Caco-2 (cell line): Measurements from ENCODE around the gene KCTD21. TPM values are rescaled to one million over a fixed set of nuclear protein-coding genes. Genes with fewer than 3 reads are reported as not detected.

Experiments
- BruUV-seq: library from RNA; stranded (reverse); fragments of 400-500 nt; replicated peaks from 2 replicates; lab custom pipeline; 2021; lab: Mats Ljungman, UMichigan
- CTCF ChIA-PET: fragments of 300-600 bp; sonication (Branson Sonifier 250); formaldehyde crosslinking; loops from one replicate; lab custom pipeline; 2022; ENCODE audit warnings: antibody characterized with exemption; lab: Charles Lee
- POLR2A ChIA-PET: fragments of 300-600 bp; sonication (Branson Sonifier 250); formaldehyde crosslinking; loops from one replicate; lab custom pipeline; 2022; ENCODE audit warnings: antibody characterized with exemption; lab: Charles Lee
- DNase-seq, 2 experiments: peaks; one replicate each; pipeline versions ENCODE4 v3.0.0 to v3.0.0-alpha.2; 2020 to 2022
- H3K27me3 ChIP-seq: replicated peaks from 2 replicates; pipeline ENCODE4 v1.6.0; 2011; ENCODE audit warnings: low read length; ENCODE audit not compliant: control insufficient read depth, insufficient read depth
- H3K36me3 ChIP-seq: 2 replicates; pipeline ENCODE4 v1.5.1; 2011; ENCODE audit warnings: low read length; ENCODE audit not compliant: control insufficient read depth, insufficient read depth
- H3K4me1 ChIP-seq: fragments of 250-450 bp; sonication (Bioruptor Pico); 2 replicates; pipeline ENCODE4 v1.5.1; 2020; ENCODE audit warnings: mild to moderate bottlenecking
- H3K4me3 ChIP-seq: 2 replicates; pipeline ENCODE4 v1.5.1; 2011; ENCODE audit warnings: low read depth, mild to moderate bottlenecking, control low read depth, low read length
- H3K9me3 ChIP-seq: fragments of 250-450 bp; sonication (Bioruptor Pico); 2 replicates; pipeline ENCODE4 v1.5.1; 2020; ENCODE audit warnings: mild to moderate bottlenecking, moderate library complexity
- H3K27ac Mint-ChIP-seq: one replicate; pipeline ENCODE4 v1.8.0; 2022; ENCODE audit warnings: mixed read lengths; ENCODE audit not compliant: unreplicated experiment
- H3K27me3 Mint-ChIP-seq: one replicate; pipeline ENCODE4 v1.8.0; 2022; ENCODE audit warnings: mixed read lengths; ENCODE audit not compliant: insufficient read depth, unreplicated experiment
- H3K36me3 Mint-ChIP-seq: one replicate; pipeline ENCODE4 v1.8.0; 2022; ENCODE audit warnings: mild to moderate bottlenecking, mixed read lengths; ENCODE audit not compliant: insufficient read depth, unreplicated experiment
- H3K4me1 Mint-ChIP-seq: one replicate; pipeline ENCODE4 v1.8.0; 2022; ENCODE audit warnings: low read depth, mixed read lengths; ENCODE audit not compliant: unreplicated experiment
- H3K4me3 Mint-ChIP-seq: one replicate; pipeline ENCODE4 v1.8.0; 2022; ENCODE audit warnings: mild to moderate bottlenecking, moderate library complexity, mixed read lengths; ENCODE audit not compliant: unreplicated experiment
- H3K9me3 Mint-ChIP-seq: one replicate; pipeline ENCODE4 v1.8.0; 2022; ENCODE audit warnings: mixed read lengths; ENCODE audit not compliant: unreplicated experiment
- CTCF ChIP-seq, 2 experiments: fragments of 200-600 bp in 1 of 2; IDR thresholded peaks; 1 replicate in 1 of 2; 2 replicates in 1 of 2; pipeline versions ENCODE4 v1.5.1 to v1.8.0; 2011 to 2022; ENCODE audit warnings: antibody characterized with exemption in 1 of 2, control low read depth in 1 of 2, inconsistent platforms in 1 of 2, low read depth in 1 of 2, low read length in 1 of 2, mild to moderate bottlenecking in 1 of 2, moderate library complexity in 1 of 2; ENCODE audit not compliant: insufficient read depth in 1 of 2, severe bottlenecking in 1 of 2, unreplicated experiment in 1 of 2
- intact Hi-C: fragments of 100-400 bp; cut with micrococcal nuclease; formaldehyde crosslinking; loops from one replicate; pipeline ENCODE4 v1.10.0; 2022; ENCODE audit not compliant: unreplicated experiment
- total RNA-seq: library from RNA; stranded (reverse); gene quantifications from 2 replicates; pipeline ENCODE4 v1.2.3, GENCODE V29; 2022

Gene KCTD21
- total RNA-seq, 1 experiment from 2014 or later = 6.4 TPM

GRCh38 chr11:78170874-78171549 lies 17.4 kb downstream of the KCTD21 start:
- POLR2A ChIA-PET = no interaction called here

GRCh38 chr11:78170413-78170812 lies 18.0 kb downstream of the KCTD21 start:
- Mint-ChIP-seq H3K27ac (no peak overlapping the region), H3K27me3 (no peaks in the 10 kb centered on the region), H3K36me3 (no peaks in the 10 kb centered on the region), H3K4me1 (peaks cover 8% of the 10 kb centered on the region), H3K4me3 (no peak overlapping the region), H3K9me3 (no peaks in the 10 kb centered on the region)
- no TSS peak for BruUV-seq
- no peak for TF ChIP-seq CTCF (IDR thresholded peaks at IDR 0.05; ENCODE audit: insufficient read depth in 1 of 2, low read depth in 1 of 2, low read length in 1 of 2, severe bottlenecking in 1 of 2, unreplicated experiment in 1 of 2)
- intact Hi-C loops = no loop called here
- Histone ChIP-seq H3K4me1 (no peaks in the 10 kb centered on the region), H3K27me3 (no peaks in the 10 kb centered on the region), H3K9me3 (no peaks in the 10 kb centered on the region), H3K36me3 (no peaks in the 10 kb centered on the region), H3K4me3 (no peak overlapping the region)
- POLR2A ChIA-PET = no interaction called here
- CTCF ChIA-PET = no interaction called here
- DNase-seq = no peak

More at GRCh38 chr11:78170874-78171549, 17.4 kb downstream of the KCTD21 start:
- H3K9me3 ChIP-seq = no peaks in the 10 kb centered on the region
- CTCF ChIA-PET = interaction anchor here (0.6 kb wide), 1 partner anchor 14 kb away, joined by 3 read pairs; no protein-coding TSS in a partner anchor
- no peaks in the 10 kb centered on the region for H3K4me1 ChIP-seq
- no peak overlapping the region for H3K4me3 Mint-ChIP-seq
- H3K36me3 ChIP-seq = no peaks in the 10 kb centered on the region
- intact Hi-C loops = no loop called here
- no peak for TF ChIP-seq CTCF (IDR thresholded peaks at IDR 0.05; ENCODE audit: insufficient read depth in 1 of 2, low read depth in 1 of 2, low read length in 1 of 2, severe bottlenecking in 1 of 2, unreplicated experiment in 1 of 2)
- no peak overlapping the region for H3K27ac Mint-ChIP-seq
- no peak for DNase-seq
- H3K36me3 Mint-ChIP-seq = no peaks in the 10 kb centered on the region
- H3K4me3 ChIP-seq = no peak overlapping the region
- BruUV-seq = no TSS peak
- no peaks in the 10 kb centered on the region for H3K9me3 Mint-ChIP-seq
- peaks cover 8% of the 10 kb centered on the region for H3K4me1 Mint-ChIP-seq
- H3K27me3 ChIP-seq = no peaks in the 10 kb centered on the region
- H3K27me3 Mint-ChIP-seq = no peaks in the 10 kb centered on the region

GRCh38 chr11:78168539-78169477 lies 19.6 kb downstream of the KCTD21 start:
- Mint-ChIP-seq H3K27ac (no peak overlapping the region), H3K27me3 (no peaks in the 10 kb centered on the region)
- no TSS peak for BruUV-seq

More at GRCh38 chr11:78168539-78169477, 19.6 kb downstream of the KCTD21 start:
- CTCF ChIA-PET = no interaction called here
- intact Hi-C loops = no loop called here
- H3K36me3 ChIP-seq = no peaks in the 10 kb centered on the region
- DNase-seq = no peak
- H3K36me3 Mint-ChIP-seq = no peaks in the 10 kb centered on the region
- peaks cover 8% of the 10 kb centered on the region for H3K4me1 Mint-ChIP-seq
- no peak for TF ChIP-seq CTCF (IDR thresholded peaks at IDR 0.05; ENCODE audit: insufficient read depth in 1 of 2, low read depth in 1 of 2, low read length in 1 of 2, severe bottlenecking in 1 of 2, unreplicated experiment in 1 of 2)
- H3K4me3 ChIP-seq = no peak overlapping the region
- H3K4me3 Mint-ChIP-seq = no peak overlapping the region
- POLR2A ChIA-PET = interaction anchor here (0.6 kb wide), 1 partner anchor 21 kb away, joined by 5 read pairs; no protein-coding TSS in a partner anchor
- H3K9me3 ChIP-seq = no peaks in the 10 kb centered on the region
- no peaks in the 10 kb centered on the region for H3K9me3 Mint-ChIP-seq
- no peaks in the 10 kb centered on the region for H3K4me1 ChIP-seq
- no peaks in the 10 kb centered on the region for H3K27me3 ChIP-seq
